A172 (cell line): ENCODE data around the gene HACE1. TPM values are rescaled to one million over a fixed set of nuclear protein-coding genes. Genes with fewer than 3 reads are reported as not detected.
"Not testable (repeated sequence)": the region's sequence is repeated elsewhere in the genome, so short reads cannot be mapped to it uniquely, and the experiment has no call there.

Source experiments
- DNase-seq: peaks from one replicate; pipeline ENCODE4 v3.0.0-alpha.2; 2015; ENCODE audit warnings: low spot score
- total RNA-seq: library from RNA; depleted of rRNA; stranded (reverse); fragments of >200 nt; shearing (Covaris generic); gene quantifications from 2 replicates; pipeline ENCODE4 v1.2.3, GENCODE V29; 2014; rRNA removed

Gene HACE1, protein sequence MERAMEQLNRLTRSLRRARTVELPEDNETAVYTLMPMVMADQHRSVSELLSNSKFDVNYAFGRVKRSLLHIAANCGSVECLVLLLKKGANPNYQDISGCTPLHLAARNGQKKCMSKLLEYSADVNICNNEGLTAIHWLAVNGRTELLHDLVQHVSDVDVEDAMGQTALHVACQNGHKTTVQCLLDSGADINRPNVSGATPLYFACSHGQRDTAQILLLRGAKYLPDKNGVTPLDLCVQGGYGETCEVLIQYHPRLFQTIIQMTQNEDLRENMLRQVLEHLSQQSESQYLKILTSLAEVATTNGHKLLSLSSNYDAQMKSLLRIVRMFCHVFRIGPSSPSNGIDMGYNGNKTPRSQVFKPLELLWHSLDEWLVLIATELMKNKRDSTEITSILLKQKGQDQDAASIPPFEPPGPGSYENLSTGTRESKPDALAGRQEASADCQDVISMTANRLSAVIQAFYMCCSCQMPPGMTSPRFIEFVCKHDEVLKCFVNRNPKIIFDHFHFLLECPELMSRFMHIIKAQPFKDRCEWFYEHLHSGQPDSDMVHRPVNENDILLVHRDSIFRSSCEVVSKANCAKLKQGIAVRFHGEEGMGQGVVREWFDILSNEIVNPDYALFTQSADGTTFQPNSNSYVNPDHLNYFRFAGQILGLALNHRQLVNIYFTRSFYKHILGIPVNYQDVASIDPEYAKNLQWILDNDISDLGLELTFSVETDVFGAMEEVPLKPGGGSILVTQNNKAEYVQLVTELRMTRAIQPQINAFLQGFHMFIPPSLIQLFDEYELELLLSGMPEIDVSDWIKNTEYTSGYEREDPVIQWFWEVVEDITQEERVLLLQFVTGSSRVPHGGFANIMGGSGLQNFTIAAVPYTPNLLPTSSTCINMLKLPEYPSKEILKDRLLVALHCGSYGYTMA
- total RNA-seq = 8.8 and 9.9 TPM in 2 replicates

DNA sequence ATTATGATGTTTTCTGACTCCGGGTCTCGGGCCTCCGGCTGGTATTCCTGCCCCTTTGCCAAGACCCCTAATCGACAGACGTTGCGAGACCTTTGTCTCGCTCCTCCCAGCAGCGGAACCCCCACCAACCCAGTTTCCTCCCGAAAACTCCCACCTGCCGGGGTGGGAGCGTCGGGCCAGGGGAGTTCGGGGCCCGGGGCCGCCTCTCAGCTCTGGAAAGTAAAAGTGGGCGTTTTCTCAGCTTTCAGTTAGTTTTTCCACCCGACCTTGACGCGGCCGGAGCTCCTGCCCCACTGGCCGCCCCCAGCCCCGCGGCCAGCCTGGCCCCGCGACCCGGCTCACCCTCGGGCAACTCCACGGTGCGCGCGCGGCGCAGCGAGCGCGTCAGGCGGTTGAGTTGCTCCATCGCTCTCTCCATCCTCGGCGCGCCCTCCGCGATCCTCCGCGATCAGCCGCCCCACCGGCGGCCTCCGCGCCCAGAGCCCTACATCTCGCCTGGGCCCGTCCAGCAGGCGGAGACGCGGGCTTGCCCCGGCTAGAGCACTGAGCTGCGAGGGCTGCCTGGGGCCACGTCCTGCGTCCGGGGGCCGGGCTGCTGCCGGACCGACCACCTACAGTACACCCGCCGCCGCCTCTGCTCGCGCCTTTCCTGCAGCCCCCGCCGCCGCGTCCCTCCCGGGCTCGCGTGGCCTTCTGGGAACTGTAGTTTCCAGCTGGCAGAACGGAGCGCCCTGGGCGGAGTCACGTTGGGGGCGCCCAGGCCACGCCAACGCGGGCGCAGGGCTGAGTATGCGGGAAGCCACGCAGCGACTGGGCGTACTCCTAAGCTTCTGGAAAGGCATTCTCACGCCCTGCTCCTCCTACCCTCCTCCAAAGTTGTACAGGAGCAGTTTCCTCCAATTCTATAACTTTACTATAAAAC is at the start of gene HACE1:
TSS of gene HACE1 (minus strand) at position 695 of the 922 bp plus-strand sequence. CDS start at position 418, 277 bp downstream.
- DNase-seq = peak; percentile 70

DNA sequence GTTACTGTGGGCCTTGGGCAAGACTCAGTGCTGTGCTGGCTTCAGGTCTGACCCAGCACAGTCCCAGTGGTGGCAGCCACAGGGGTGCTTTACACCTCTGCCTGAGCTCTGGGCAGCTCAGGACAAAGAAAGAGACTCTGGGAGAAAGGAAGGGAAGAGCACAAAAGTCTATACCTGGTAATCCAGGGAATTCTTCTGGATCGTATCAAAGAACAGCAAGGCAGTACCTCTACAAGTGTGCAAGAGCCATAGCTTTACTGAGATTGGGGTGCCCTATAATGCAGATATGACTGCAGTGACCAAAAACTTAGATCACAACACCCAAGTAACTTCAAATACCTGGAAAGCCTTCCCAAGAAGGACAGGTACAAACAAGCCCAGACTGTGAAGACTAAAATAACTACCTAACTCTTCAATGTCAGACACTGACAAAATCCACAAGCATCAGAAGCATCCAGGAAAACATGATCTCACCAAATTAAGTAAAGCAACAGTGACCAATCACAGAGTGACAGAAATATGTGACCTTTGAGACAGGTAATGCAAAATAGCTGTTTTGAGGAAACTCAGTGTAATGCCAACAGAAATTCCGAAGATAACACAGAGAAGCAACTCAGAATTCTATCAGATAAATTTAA is 49.3 kb upstream of the HACE1 start:
- no peak for DNase-seq

DNA sequence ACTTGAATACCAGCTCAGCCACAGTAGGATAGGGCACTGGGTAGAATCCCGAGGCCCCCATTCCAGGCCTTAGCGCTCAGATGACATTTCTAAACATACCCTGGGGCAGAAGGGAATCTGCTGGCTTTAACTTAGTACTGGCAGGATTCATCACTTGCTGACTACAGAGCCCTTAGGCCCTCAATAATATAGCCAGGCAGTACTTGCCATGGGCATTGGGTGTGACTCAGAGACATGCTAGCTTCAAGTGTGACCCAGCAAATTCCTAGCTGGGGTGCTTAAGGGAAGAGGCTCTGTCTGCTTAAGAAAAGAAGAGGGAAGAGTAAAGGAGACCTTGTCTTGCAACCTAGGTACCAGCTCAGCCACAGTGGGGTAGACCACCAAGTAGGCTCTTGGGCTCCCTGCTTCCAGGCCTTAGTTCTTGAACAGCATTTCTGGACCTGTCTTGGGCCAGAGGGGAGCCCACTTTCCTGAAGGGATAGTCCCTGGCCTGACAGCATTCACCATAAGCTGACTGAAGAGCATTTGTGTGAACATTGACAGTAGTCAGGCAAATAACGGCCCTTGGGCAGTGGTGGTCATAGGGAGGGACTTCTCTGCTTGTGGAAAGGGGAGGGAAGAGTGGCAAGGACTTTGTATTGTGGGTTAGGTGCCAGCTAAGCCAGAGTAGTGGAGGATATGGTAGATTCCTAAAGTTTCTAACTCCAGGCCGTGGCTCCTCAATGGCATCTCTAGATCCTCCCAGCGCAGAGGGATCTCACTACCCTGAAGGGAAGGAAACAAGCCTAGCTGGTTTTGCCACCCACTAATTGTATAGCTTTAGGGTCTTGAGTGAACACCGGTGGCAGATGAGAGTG is 48.5 kb upstream of the HACE1 start:
- no peak for DNase-seq

DNA sequence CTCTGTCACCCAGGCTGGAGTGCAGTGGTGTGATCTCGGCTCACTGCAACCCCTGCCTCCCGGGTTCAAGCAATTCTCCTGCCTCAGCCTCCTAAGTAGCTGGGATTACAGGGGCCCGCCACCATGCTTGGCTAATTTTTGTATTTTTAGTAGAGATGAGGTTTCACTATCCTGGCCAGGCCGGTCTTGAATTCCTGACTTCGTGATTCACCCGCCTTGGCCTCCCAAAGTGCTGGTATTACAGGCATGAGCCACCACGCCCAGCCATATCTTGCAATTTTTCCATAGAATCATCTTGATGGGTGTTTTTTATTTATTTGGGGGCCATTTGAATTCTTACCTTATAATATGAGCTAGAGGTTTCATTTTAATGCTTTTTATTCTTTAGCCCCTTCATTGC is 39.2 kb upstream of the HACE1 start:
- DNase-seq = not testable (repeated sequence)

DNA sequence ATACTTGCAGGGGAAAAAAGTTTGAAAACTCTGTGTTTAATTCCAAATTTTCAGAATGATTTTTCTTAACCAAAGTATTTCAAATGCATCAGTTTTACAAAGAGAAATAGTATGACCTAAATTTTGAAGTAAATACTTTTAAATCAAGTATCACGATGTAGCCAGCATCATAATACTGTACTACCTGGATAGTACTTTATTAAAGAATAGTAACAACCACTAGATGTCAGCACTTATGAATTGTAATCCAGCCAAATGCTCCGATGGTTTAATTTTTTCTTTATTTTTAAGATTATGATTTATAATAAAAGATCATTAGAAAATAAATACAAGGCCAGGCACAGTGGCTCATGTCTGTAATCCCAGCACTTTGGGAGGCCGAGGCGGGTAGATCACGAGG is 37.2 kb upstream of the HACE1 start:
- no peak for DNase-seq

DNA sequence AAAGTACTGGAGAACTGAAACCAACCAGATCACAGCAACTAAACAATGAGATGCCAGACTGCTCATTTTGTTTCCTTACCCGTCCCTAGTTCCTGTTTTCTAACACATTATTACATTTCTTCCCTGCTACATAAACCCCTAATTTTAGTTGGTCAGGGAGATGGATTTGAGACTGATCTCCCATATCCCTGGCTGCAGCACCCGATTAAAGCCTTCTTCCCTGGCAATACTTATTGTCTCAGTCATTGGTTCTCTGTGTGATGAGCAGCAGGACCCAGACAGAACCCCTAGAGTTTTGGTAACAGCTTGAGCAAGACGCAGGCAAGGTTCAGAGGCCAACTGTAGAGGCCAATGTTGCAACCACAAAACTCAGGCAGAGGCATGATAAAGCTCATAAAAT is 28.3 kb upstream of the HACE1 start:
- no peak for DNase-seq

DNA sequence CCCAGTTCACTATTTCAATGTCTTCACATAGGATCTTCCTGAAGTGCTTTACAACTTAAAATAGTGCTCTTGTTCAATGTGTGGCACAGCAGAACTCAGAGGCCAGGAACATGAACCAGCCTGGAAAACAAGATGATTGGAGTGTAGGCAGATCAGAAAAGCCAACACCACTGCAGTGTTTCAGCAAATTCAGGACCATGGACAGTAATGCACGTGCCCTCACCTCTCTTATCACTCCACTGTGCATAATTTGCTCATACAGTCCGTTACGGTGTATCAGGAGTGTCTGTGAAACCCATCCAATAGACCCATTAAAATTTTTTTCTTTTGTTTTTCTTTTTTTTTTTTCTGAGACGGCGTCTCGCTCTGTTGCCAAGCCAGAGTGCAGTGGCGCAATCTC is 27.6 kb upstream of the HACE1 start:
- DNase-seq = peak; percentile 47

DNA sequence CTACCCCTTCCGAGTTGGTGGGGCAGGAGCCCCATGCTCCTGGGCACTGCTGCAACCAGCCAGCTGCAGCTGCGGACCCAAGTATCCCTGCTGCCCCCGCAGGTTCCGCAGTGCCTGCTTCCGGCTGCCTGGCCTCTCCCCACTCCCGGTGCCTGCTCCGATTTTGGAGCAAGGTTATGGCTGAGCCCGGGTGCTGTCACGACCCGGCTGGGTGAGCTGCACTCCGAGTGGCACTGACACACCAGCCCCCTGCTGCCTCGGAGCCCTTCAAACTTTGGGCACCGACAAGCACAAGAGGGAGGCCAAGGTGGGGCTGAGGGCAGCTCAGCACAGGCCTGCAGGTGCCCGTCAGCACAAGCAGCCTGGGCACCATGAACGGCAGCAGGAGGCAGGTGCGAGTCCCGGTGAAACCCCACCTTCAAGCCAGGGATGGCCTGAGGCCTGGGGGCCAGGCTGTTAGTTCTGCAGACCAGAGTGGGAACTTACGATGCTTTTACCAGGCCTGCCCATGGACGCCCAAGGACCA is 25.9 kb upstream of the HACE1 start:
- DNase-seq = no peak

DNA sequence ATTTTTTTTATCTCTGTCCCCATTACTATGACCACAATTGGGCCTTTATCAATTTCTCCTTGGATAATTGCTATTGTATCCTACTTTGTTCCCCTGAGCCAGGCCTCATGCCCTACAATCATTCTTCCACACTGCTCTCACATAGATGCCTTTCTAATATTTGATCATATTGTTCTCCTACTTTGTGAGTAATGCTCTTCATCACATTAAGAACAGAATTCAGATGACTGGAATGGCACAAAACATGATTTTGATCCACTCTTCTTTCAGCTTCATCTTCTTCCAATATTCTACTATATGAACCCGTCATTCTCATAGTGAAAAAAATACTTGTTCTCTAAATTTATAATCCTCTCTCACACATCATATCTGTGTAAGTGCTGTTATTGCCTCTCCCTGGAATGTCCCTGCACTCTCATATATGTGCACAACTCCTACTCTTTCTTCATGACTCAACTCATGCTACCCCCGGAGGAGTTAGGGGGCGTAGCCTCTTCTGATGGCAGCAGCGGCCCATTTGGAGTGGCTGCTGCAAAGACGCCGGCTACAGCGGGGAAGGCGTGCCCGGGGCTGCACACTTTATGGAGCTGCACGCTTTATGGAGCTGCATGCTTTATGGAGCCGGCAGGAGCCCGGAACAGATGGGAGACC is 25.3 kb upstream of the HACE1 start:
- no peak for DNase-seq

DNA sequence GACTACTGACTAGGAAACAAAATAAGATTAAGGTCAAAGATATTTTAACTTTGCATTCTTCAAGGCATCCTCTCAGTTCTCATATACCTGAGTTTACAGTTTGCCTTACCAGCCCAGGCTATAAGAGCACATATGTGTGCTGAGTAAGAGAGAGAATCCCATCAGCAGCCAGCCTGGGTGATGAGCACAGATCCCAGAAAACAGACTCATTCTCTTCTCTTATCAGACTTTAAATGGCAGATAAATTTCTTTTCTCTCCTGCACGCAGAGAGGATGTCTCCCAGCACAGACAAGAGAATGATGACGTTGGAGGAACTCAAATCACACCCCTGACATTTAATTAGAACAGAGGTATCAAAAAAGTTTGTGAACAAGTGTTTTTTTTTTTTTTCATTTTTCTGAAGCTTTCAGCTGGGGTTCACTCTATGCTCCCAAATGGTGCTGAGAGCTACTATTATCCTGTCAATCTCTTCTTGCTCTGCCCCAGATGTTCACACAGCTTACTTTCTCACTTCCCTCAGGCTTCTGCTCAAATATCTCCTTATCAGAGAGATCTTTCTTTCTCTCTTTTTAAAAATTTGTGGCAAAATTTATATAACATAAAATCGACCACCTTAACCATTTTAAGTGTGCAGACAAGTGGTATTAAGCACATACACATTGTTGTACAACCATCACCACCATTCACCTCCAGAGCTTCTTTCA is 22.4 kb upstream of the HACE1 start:
- DNase-seq = no peak

DNA sequence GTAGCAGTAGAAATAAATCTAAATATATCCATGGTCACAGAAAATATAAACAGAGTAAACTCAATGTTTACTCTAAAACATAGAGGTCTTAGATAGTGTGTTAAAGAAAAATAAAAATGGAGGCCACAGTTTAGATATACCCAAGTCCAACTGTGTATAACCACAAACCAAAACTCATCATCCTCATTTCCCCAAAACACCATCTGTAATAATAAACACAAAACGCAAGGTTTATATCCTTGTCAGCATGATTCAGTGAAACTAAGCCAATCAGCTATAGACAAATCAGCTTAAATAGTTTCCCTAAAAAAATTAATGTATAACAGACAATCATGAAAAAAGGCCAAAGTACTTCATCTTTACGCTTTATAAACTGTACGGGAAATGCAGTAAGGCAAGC is 2.7 kb upstream of the HACE1 start:
- no peak for DNase-seq

DNA sequence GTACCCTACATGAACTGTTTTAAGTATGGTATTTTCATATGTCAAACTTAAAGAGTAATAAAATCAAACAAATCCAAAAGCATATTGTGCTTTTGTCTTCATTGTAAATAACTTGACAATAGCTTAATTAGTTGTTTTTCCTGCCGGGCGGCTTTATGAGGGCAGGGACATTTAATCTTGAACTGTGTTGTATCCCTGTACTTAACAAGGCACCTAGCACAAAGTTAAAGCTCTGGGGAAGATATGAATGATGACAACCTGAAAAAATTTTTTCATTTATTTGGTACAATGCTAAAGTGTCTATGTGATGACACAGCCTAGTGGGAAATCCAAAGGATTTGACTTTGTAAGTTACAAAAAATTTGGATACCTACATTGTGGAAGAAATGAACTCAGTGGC is 502 bp upstream of the HACE1 start:
- DNase-seq = no peak

DNA sequence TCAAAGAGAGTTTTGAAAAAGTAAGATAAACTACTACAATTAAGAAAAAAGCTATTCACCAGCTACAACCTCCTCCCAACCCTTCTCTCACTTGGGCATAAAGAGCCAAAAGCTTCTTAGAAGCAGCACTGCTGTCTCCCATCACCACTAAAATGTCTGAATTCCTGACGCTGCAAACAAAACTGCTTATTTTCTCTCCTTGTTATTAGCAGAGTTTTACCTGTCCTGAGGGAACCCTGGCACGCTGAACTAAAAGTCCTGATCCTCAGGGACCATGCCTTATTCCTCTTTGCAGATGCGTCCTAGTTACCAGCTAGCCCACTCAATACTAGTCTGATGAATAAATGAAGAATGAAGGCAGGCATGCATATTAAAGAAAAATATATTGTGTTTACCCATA is 1.1 kb downstream of the HACE1 start:
- peak; percentile 5 for DNase-seq

DNA sequence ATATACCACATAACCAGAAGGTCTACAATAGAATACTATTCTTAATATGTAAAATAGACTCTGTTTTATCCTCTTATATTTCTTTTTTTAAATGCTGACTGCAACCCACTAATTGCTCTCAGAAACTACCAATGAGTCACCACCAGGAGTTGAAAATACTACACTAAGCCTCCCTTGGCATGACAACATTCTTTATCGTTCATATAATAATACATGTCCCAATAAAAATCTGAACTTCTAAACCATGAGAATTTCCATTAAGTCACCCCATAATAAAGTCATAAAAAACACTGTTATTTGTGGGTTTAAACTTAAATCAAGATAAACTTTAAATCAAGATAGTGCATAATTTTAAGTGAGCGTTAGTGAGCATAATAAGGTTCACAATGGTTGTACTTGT is 4.2 kb downstream of the HACE1 start:
- peak; percentile 28 for DNase-seq

DNA sequence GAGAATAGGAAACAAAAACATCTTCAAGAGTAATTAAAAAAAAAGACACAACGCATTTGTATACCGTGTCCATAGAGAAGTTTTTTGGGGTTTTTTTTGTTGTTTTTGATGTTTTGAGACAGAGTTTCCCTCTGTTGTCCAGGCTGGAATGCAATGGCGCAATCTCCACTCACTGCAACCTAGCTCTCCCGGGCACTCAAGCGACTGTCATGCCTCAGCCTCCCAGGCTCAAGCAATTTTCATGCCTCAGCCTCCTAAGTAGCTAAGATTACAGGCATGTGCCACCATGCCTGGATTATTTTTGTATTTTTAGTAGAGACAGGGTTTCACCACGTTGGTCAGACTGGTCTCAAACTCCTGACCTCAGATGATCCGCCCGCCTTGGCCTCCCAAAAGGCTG is 12.0 kb downstream of the HACE1 start:
- DNase-seq = not testable (repeated sequence)

DNA sequence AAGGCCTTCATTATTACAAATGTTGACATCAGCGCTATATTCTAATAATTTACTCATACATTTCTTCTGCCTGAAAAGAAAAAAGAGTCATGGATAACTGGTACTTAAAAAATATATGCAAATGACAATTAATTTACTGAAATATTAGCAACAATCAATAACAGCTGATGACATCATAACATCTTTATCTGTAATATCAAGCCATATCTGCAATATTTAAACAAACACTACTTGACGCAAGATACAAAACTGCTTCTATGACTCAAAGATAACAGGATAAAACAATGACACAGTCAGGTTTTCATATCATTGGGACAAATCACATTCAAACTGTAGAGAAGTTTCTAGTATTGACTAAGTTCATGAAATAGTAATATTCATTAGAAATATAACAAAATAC is 16.5 kb downstream of the HACE1 start:
- no peak for DNase-seq

DNA sequence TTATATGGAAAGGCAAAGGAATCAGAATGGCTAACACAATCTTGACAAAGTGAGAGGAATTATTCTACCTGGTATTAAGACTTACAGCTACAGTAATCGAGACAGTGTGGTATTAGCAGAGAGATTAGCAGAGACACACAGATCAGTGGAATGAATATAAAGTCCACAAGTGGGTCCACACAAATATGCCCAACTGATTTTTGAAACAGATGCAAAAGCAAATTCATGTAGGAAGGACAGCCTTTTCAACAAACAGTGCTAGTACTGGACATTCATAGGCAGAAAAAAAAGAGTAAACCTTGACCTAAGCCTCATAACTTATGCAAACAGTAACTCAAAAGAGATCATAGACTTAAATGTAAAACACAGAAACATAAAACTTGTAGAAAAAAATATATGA is 22.6 kb downstream of the HACE1 start:
- DNase-seq = no peak

DNA sequence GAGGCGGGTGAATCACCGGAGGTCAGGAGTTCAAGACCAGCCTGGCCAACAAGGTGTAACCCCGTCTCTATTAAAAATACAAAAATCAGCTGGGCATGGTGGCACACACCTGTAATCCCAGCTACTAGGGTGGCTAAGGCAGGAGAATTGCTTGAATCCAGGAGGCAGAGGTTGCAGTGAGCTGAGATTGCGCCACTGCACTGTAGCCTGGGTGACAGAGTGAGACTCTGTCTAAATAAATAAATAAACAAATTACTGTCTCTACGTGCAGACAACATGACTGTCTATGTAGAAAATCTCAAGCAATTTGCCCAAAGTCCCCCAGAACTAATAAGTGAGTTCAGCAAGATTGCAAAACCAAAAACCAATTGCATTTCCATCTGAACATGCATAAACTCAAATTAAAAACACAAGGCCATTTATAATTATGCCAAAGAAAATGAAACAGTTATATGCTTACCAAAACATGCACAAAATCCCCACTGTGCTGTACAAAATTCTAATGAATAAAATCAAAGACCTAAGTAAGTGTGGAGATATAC is 23.2 kb downstream of the HACE1 start:
- not testable (repeated sequence) for DNase-seq

DNA sequence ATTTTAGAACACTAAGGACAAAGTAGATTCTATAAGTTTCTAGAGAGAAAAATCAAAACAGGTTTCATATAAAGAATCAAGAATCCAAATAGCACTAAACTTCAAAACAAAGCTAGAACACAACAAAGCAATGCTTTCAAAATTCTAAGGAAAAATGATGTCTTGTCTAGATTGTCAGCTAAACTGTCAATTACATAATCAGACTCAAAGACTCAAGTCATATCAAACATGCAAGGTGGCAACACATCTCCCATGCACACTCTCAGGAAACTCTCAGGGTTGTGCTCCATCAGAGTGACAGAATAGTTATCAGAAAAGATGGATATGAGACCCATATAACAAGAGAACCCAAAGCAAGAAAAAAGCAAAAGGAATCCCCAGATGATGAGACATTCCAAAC is 23.9 kb downstream of the HACE1 start:
- no peak for DNase-seq
